GM18868 (cell line): ENCODE results near the gene HPCAL1.

Experiments used
- ATAC-seq: cut with Tn5 transposase; IDR thresholded peaks from one replicate; pipeline ENCODE4 v1.9.1; 2021; ENCODE audit warnings: mild to moderate bottlenecking, moderate library complexity; ENCODE audit not compliant: unreplicated experiment

Gene HPCAL1

GRCh38 chr2:10415048-10415447 is 112.3 kb downstream of the HPCAL1 start:
- no peak for ATAC-seq

- ATAC-seq = no peak
Measured at GRCh38 chr2:10415640-10416039, 112.9 kb downstream of the HPCAL1 start.

DNA sequence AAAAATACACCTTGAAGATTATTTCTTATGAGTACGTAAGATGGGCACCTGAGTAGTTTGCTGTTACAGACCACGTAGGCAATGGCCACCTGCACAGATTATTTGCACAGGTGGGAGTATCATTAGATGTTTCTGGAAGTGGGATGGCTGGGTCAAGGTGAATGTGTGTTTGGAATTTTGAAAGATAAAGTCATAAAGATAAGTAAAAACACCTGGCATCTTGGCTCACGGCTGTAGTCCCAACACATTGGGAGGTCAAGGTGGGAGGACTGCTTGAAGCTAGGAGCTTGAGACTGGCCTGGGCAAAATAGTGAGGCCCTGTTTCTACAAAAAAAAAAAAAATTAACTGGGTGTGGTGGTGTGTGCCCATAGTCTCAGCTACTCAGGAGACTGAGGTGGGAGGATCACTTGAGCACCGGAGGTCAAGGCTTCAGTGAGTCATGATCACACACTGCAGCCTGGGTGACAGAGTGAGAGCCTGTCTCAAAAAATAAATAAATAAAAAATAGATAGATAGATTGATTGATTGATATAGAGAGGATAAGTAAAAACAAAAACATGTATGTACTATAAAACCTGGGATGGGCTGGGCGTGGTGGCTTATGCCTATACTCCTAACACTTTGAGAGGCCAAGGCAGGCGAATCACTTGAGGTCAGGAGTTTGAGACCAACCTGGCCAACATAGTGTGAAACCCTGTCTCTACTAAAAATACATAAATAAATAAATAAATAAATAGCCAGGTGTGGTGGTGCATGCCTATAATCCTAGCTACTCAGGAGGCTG is 115.0 kb downstream of the HPCAL1 start:
- no peak for ATAC-seq

GRCh38 chr2:10419553-10420257 is 117.0 kb downstream of the HPCAL1 start:
- no peak for ATAC-seq

GRCh38 chr2:10422251-10422650 is 119.5 kb downstream of the HPCAL1 start:
- no peak for ATAC-seq

GRCh38 chr2:10422732-10423399 is 120.2 kb downstream of the HPCAL1 start:
- no peak for ATAC-seq

- no peak for ATAC-seq
Measured at GRCh38 chr2:10423400-10423774, 120.7 kb downstream of the HPCAL1 start.

- no peak for ATAC-seq
Measured at GRCh38 chr2:10424051-10424450, 121.3 kb downstream of the HPCAL1 start.

- no peak for ATAC-seq
Measured at GRCh38 chr2:10424916-10425505, 122.3 kb downstream of the HPCAL1 start.

DNA sequence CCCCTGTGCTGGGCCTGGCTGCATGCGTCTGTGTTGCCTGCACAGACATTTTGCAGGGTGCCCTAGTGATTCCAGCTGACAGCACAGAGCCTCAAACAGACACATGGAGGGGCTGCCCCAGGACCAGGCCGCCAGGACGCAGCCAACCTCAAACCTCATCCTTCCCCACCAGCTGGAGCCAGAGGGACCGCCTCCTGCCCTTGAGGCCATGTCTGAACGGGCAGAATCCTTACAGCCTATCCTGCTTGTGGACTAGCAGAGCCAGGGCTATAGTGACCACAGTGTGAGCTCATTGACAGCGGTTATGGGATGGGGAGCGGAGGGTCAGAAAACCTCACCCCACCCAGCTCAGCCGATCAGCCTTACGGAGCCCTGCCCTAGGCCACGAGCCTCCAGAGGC is 123.0 kb downstream of the HPCAL1 start:
- no peak for ATAC-seq

- ATAC-seq = no peak
Measured at GRCh38 chr2:10426726-10427617, 124.3 kb downstream of the HPCAL1 start.

- no peak for ATAC-seq
Measured at GRCh38 chr2:10427618-10427949, 124.9 kb downstream of the HPCAL1 start.

DNA sequence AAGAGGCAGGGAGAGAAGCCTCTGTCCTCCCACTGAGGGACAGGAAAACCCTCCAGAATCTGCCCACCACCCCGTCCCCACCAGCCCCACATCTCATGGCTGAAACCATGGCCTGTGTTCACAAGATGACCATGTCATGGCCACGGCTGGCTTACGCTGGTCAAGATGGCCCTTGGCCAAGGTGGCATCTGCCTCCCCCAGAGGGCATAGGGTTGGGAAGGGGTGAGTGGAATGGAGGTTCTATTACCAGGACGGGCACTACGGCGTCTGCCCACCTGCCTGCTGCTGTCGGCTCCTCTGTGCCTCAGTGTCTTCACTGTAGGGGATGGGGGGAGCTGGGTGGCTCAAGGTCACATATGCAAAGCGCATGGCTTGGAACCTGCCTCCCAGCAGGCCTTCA is 125.7 kb downstream of the HPCAL1 start:
- no peak for ATAC-seq

DNA sequence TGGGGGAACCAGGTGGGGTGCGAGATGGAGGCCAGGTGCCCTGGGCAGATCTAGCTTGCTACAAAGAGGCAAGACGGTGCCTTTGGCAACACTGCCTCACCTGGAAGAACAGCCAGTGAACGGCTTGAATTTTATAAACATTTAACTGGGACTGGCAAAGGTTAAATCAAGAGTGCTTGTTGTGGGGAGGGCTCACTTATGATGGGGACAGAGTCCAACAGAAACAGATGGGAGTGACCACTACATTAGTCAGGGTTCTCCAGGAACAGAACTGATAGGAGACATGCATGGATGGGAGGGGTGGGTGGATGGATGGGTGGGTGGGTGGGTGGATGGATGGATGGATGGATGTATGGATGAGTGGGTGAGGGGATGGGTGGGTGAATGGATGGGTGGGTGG is 126.2 kb downstream of the HPCAL1 start:
- no peak for ATAC-seq

GRCh38 chr2:10430886-10431622 is 128.3 kb downstream of the HPCAL1 start:
- ATAC-seq = no peak

GRCh38 chr2:10431797-10432196 is 129.1 kb downstream of the HPCAL1 start:
- ATAC-seq = no peak

DNA sequence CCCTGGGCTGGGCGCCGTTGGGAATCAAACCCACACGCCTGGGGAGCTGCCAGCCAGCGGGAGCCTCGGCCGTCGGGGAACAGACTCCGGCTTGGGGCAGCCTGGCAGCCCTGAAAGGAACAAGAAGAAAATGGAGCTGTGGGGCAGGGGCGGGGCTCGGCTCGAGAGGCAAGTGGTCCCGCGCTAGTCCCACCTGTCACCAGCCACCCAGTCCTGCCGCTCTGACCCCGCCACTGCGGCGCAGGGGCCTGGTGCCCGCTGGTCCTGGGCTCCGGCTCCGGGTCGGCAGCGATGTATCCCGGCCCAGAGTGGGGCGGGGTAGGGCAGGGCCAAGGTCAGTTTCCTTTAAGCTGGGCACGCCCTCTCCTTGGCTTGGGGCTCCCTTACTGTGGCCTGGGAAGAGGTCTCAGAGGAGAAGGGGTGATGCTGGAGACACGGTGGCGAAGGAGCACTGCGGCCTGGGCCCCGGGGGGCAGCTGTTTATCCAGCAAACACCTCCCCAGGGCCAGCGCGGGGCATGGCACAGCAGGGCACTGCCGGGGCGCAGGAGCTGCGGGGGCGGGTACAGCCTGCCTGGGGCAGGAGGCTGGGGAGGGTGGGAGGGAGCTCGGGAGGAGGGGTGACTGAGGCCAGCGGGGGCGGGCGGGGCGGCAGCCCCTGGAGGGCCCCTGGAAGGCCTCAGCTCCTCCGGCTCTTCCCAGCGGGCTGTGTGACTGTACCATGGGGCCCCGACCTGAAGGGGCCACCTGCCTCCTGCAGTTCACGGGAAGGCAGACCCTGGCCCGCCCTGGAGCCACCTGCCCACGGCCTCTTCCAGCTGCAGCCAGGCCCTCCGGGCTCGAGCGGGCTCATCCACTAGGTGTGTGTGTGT is 129.8 kb downstream of the HPCAL1 start:
- ATAC-seq = no peak

- no peak for ATAC-seq
Measured at GRCh38 chr2:10433264-10433946, 130.7 kb downstream of the HPCAL1 start.
